SK-N-SH treated with all-trans-retinoic acid at 6 μM for 48 hours (cell line): ENCODE measurements around the gene RFX8.
A peak's percentile ranks its signal among the peaks of the same experiment; 100 is the strongest.
"Not testable (repeated sequence)": the region's sequence is repeated elsewhere in the genome, so short reads cannot be mapped to it uniquely, and the experiment has no call there.

ENCODE experiments used
- ATAC-seq: fragments of 200-7000 bp; cut with Tn5 transposase; 3 replicates; pipeline ENCODE4 v1.9.1; 2020; ENCODE audit warnings: mild to moderate bottlenecking, moderate library complexity
- ARNTL ChIP-seq: fragments of 450-650 bp; formaldehyde crosslinking; IDR thresholded peaks from 2 replicates; pipeline ENCODE4 v1.5.0; 2020; ENCODE audit warnings: low read depth, mild to moderate bottlenecking, moderate library complexity, borderline replicate concordance
- BACH2 ChIP-seq: fragments of 250-450 bp; sonication (Bioruptor Pico); IDR thresholded peaks from 2 replicates; pipeline ENCODE4 v1.9.0; 2021; ENCODE audit warnings: mild to moderate bottlenecking, borderline replicate concordance
- CREB5 ChIP-seq: fragments of 250-450 bp; sonication (Bioruptor Pico); IDR thresholded peaks from 2 replicates; pipeline ENCODE4 v1.5.1; 2020; ENCODE audit warnings: low read depth, mild to moderate bottlenecking, moderate library complexity
- CSDC2 ChIP-seq: fragments of 250-450 bp; sonication (Bioruptor Pico); IDR thresholded peaks from 2 replicates; pipeline ENCODE4 v1.5.0; 2020; ENCODE audit warnings: mild to moderate bottlenecking, moderate library complexity
- ESRRG ChIP-seq: fragments of 250-450 bp; sonication (Bioruptor Pico); IDR thresholded peaks from 2 replicates; pipeline ENCODE4 v1.6.1; 2021; ENCODE audit warnings: mild to moderate bottlenecking
- ISL1 ChIP-seq: fragments of 250-450 bp; sonication (Bioruptor Pico); IDR thresholded peaks from 2 replicates; pipeline ENCODE4 v2.1.2; 2022; ENCODE audit warnings: mild to moderate bottlenecking, moderate library complexity
- OSR1 ChIP-seq: fragments of 250-450 bp; sonication (Bioruptor Pico); IDR thresholded peaks from 2 replicates; pipeline ENCODE4 v1.8.0; 2022; ENCODE audit warnings: moderate library complexity, mild to moderate bottlenecking, inconsistent platforms
- PATZ1 ChIP-seq: fragments of 250-450 bp; sonication (Bioruptor Pico); IDR thresholded peaks from 2 replicates; pipeline ENCODE4 v1.8.0; 2020; ENCODE audit warnings: mild to moderate bottlenecking, moderate library complexity, borderline replicate concordance
- POU6F1 ChIP-seq: fragments of 250-450 bp; sonication (Bioruptor Pico); IDR thresholded peaks from 2 replicates; pipeline ENCODE4 v1.8.0; 2021; ENCODE audit warnings: low read depth, mild to moderate bottlenecking, moderate library complexity, borderline replicate concordance
- RARB ChIP-seq: fragments of 250-450 bp; sonication (Bioruptor Pico); IDR thresholded peaks from 2 replicates; pipeline ENCODE4 v1.8.0; 2021; ENCODE audit warnings: mild to moderate bottlenecking, moderate library complexity
- SNAI2 ChIP-seq: fragments of 250-450 bp; sonication (Bioruptor Pico); IDR thresholded peaks from 2 replicates; pipeline ENCODE4 v1.5.0; 2020; ENCODE audit warnings: mild to moderate bottlenecking, moderate library complexity
- TSHZ2 ChIP-seq: fragments of 250-450 bp; sonication (Bioruptor Pico); IDR thresholded peaks from 2 replicates; pipeline ENCODE4 v1.5.0; 2020; ENCODE audit warnings: mild to moderate bottlenecking, moderate library complexity
- ZC3H10 ChIP-seq: fragments of 250-450 bp; sonication (Bioruptor Pico); IDR thresholded peaks from 2 replicates; pipeline ENCODE4 v1.5.1; 2021; ENCODE audit warnings: mild to moderate bottlenecking, moderate library complexity
- ZFP3 ChIP-seq: fragments of 250-450 bp; sonication (Bioruptor Pico); IDR thresholded peaks from 2 replicates; pipeline ENCODE4 v1.5.0; 2020; ENCODE audit warnings: mild to moderate bottlenecking, moderate library complexity
- ZFP30 ChIP-seq: fragments of 450-650 bp; formaldehyde crosslinking; IDR thresholded peaks from 2 replicates; pipeline ENCODE4 v1.5.0; 2022; ENCODE audit warnings: mild to moderate bottlenecking, moderate library complexity
- ZNF565 ChIP-seq: fragments of 450-650 bp; formaldehyde crosslinking; conservative IDR thresholded peaks from 2 replicates; pipeline ENCODE4 v1.5.0; 2020; ENCODE audit warnings: low read depth, mild to moderate bottlenecking, moderate library complexity
- ZNF70 ChIP-seq: fragments of 450-650 bp; formaldehyde crosslinking; IDR thresholded peaks from 2 replicates; pipeline ENCODE4 v1.5.0; 2020; ENCODE audit warnings: mild to moderate bottlenecking, moderate library complexity
- ZNF8 ChIP-seq: fragments of 450-650 bp; formaldehyde crosslinking; IDR thresholded peaks from 2 replicates; pipeline ENCODE4 v1.5.0; 2020; ENCODE audit warnings: mild to moderate bottlenecking, moderate library complexity

Gene RFX8

GRCh38 chr2:101440127-101440738 is 34.7 kb downstream of the RFX8 start (continued):
- no peak for TF ChIP-seq PATZ1
- no peak for TF ChIP-seq ESRRG (CRISPR knock-in tag)
- TF ChIP-seq ZFP30 (CRISPR knock-in tag): no peak
- no peak for TF ChIP-seq ARNTL (CRISPR knock-in tag)
- TF ChIP-seq, all 23 proteins: peak for 0

GRCh38 chr2:101439716-101440115 is 35.2 kb downstream of the RFX8 start:
- ATAC-seq: no peak
- no peak for TF ChIP-seq ZNF8 (CRISPR knock-in tag)
- no peak for TF ChIP-seq POU6F1
- TF ChIP-seq OSR1 (CRISPR knock-in tag): no peak
- no peak for TF ChIP-seq ZC3H10 (CRISPR knock-in tag)
- TF ChIP-seq, all 23 proteins: peak for 0

GRCh38 chr2:101438555-101438954 is 36.4 kb downstream of the RFX8 start:
- ATAC-seq: not testable (repeated sequence)

- ATAC-seq: peak; percentile 70
- TF ChIP-seq PATZ1: no peak
- TF ChIP-seq ZNF565 (CRISPR knock-in tag): no peak
- no peak for TF ChIP-seq CSDC2 (CRISPR knock-in tag)
- TF ChIP-seq BACH2 (CRISPR knock-in tag): no peak
- TF ChIP-seq ZNF70 (CRISPR knock-in tag): no peak
- no peak for TF ChIP-seq ZFP3 (CRISPR knock-in tag)
- no peak for TF ChIP-seq TSHZ2 (CRISPR knock-in tag)
- no peak for TF ChIP-seq ESRRG (CRISPR knock-in tag)
These were observed 39.7 kb downstream of the RFX8 start for GRCh38 chr2:101435001-101435862.

GRCh38 chr2:101433465-101433864 is 41.4 kb downstream of the RFX8 start:
- peak; percentile 11; the same call in 1 of the 3 replicates for ATAC-seq
- TF ChIP-seq SNAI2 (CRISPR knock-in tag): no peak
- TF ChIP-seq RARB (CRISPR knock-in tag): no peak
- no peak for TF ChIP-seq ZNF70 (CRISPR knock-in tag)
- TF ChIP-seq BACH2 (CRISPR knock-in tag): no peak
- peak; percentile 77 for TF ChIP-seq ISL1 (CRISPR knock-in tag)
- no peak for TF ChIP-seq ARNTL (CRISPR knock-in tag)
- no peak for TF ChIP-seq TSHZ2 (CRISPR knock-in tag)
- TF ChIP-seq ZNF8 (CRISPR knock-in tag): no peak
- TF ChIP-seq ESRRG (CRISPR knock-in tag): no peak
- peak; percentile 62; the same call in 1 of the 2 replicates for TF ChIP-seq ZC3H10 (CRISPR knock-in tag)
- TF ChIP-seq CREB5 (CRISPR knock-in tag): no peak
